Epithelial cell of esophagus (primary cell): Measurements from ENCODE around the gene RAP1GAP2.

Experiments used
- DNase-seq: peaks from one replicate; pipeline ENCODE4 v3.0.0; 2010; ENCODE audit warnings: low read depth
- H3K4me3 ChIP-seq: 2 replicates; pipeline ENCODE4 v1.5.1; 2011; ENCODE audit warnings: mild to moderate bottlenecking, low read length, control low read depth
- TF ChIP-seq, protein P1 (sequence below): IDR thresholded peaks from 2 replicates; pipeline ENCODE4 v1.5.1; 2011; ENCODE audit warnings: low read depth, mild to moderate bottlenecking, low read length, control low read depth, inconsistent platforms; ENCODE audit not compliant: insufficient read depth; ENCODE audit errors: missing control alignments

RAP1GAP2 gene

DNA sequence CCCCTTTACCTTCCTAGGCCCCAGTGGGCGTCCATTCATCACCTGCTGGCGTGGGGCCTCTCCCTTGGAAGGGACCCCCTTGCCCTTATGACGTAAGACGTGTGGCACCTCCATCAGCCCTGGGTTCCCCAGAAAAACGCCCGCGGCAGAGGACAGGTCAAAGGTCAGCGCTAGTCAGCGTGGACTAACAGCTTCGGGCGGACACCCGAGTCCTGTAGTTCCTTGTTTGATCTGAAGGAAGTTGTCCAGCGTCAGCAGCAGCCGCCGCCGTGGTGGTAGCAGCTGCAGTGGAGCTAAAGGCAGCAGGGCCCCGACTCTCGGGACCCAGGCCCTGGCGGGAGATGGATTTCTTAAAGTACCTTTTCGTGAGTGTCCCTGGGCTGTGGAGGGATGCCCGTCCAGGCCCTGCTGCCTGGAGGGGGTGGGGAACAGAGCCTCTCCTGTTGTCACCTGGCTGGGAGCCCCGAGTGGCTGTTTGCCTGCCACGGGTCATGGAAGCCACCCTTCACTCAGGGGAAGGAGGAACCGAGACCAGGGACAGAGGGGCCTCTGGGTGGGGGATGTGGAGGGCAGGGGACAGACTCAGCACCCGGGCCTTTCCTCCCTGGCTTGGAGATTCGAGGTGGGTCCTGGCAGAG, 143.6 kb downstream of the RAP1GAP2 start:
- TF ChIP-seq, protein P1, sequence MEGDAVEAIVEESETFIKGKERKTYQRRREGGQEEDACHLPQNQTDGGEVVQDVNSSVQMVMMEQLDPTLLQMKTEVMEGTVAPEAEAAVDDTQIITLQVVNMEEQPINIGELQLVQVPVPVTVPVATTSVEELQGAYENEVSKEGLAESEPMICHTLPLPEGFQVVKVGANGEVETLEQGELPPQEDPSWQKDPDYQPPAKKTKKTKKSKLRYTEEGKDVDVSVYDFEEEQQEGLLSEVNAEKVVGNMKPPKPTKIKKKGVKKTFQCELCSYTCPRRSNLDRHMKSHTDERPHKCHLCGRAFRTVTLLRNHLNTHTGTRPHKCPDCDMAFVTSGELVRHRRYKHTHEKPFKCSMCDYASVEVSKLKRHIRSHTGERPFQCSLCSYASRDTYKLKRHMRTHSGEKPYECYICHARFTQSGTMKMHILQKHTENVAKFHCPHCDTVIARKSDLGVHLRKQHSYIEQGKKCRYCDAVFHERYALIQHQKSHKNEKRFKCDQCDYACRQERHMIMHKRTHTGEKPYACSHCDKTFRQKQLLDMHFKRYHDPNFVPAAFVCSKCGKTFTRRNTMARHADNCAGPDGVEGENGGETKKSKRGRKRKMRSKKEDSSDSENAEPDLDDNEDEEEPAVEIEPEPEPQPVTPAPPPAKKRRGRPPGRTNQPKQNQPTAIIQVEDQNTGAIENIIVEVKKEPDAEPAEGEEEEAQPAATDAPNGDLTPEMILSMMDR, result no peak
- no peak for DNase-seq
- H3K4me3 ChIP-seq, result no peak overlapping the region

DNA sequence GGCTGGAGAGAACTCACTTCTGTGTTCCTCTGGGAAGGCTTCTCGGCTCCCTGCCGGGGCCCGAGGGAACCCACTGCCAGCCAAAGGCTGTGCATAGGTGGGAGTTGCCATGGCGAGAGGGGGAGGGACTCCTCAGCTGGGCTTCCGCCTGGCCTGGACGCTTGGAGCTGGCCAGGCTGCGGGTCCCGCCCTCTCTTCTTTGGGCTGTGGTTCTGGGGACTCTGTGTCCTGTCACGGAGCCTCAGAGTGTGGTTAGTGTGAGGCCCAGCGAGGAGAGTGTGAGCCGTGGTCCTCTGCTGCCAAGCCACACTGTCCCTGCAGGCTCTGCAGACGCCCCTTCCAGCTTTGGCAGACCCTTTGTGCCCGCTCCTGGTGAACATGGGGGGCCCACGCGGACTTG, 144.1 kb downstream of the RAP1GAP2 start:
- TF ChIP-seq, protein P1, result no peak

DNA sequence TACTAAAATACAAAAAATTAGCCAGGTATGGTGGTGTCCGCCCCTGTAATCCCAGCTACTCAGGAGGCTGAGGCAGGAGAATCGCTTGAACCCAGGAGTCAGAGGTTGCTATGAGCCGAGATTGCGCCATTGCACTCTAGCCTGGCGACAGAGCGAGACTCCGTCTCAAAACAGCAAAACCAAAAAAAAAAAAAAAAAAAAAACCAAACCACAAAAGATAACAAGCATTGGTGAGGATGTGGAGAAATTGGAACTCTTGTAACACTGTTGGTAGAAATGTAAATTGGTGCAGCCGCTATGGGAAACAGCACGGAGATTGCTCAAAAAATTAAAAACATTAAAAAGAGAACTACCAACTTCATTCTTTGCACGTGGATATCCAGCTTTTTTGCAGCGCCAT, 147.7 kb downstream of the RAP1GAP2 start:
- H3K4me3 ChIP-seq, result no peak overlapping the region
- TF ChIP-seq, protein P1, result no peak
- DNase-seq, result no peak

More for the DNA sequence above, 144.1 kb downstream of the RAP1GAP2 start:
- DNase-seq, result no peak
- H3K4me3 ChIP-seq, result no peak overlapping the region

DNA sequence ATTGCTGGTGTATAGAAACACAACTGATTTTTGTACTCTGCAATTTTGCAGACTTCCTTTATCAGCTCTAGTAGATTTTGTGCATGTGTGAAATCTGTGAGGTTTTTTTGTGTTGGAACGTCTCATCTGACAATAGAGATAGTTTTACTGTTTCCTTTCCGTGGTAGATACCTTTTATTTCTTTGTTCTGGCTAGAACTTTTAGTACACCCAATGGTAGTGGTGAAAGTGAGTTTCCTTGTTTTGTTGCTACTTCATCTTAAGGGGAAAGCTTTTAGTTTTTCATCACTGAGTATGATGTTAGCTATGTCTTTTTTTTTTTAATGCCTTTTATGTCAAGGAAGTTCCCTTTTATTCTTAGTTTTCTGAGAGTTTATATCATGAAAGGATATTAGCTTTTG, 149.1 kb downstream of the RAP1GAP2 start:
- DNase-seq, result no peak
- no peak overlapping the region for H3K4me3 ChIP-seq
- TF ChIP-seq, protein P1, result no peak

DNA sequence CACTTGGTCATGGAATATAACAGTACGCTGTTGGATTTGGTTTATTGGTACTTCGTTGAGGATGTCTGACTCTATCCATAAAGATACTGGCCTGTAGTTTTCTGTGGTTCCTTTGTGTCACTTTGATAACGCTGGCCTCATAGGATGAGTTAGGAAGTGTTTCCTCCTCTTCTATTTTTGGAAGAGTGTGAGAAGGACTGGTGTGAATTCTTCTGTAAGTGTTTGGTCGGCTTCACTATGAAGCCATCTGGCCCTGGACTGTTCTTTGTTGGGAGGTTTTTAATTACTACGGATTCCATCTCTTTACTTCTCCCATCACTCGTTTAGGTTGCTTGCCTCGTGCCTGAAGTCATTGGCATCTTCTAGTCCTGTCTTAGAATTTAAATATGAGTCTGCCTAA, 149.9 kb downstream of the RAP1GAP2 start:
- no peak for DNase-seq
- H3K4me3 ChIP-seq, result no peak overlapping the region
- TF ChIP-seq, protein P1, result no peak

DNA sequence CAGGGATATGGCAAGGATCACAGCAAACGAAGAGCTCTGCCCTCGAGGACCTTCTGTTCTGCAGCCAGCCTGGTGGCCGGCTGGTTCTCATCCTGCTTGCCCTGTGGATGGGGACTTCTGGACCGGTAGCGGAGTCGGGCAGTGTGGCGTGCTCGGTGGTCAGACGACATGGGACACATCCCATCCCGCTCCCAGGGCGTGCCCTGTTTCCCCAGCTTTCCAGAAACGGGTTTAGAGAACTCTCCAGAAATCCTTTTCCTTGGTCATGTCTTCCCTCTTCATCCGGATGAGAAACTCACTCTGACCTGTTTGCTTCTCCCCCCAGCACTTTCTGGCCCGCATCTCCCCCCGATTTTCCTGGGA, 151.3 kb downstream of the RAP1GAP2 start:
- no peak overlapping the region for H3K4me3 ChIP-seq
- DNase-seq, result no peak
- TF ChIP-seq, protein P1, result no peak

DNA sequence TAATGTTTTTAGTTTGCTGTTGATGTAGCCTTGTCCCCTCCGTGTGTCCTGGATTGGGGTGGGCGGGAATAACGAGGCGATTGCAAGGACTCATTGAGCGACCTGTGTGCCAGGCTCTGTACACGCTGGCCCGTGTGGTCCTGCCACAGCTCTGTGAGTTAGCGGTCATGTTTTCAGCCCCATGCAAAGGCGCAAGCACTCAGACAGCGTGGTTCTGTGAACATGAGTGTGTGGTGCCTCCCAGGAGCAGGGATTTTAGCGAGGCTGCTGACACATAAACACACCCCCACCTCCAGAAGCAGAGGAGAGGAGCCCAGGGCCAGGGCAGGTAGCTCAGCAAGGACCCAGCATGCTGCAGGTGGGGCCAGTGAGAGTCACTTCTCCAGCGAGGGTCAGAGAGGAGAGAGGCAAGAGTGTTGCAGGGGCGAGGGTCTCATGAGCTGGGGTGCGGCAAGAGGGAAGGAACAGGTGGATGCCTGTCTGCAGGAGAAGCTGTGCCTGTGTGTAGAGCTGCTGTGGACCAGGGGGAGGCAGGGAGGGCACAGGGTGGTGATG, 151.8 kb downstream of the RAP1GAP2 start:
- H3K4me3 ChIP-seq, result no peak overlapping the region
- TF ChIP-seq, protein P1, result no peak
- DNase-seq, result no peak
